Neural progenitor cell (in vitro differentiated cells): Measurements from ENCODE around the gene HSPA12A. TPM values are rescaled to one million over a fixed set of nuclear protein-coding genes. Genes with fewer than 3 reads are reported as not detected.

ENCODE experiments used
- DNase-seq: peaks from one replicate; pipeline ENCODE4 v3.0.0-alpha.2; 2016; ENCODE audit warnings: low spot score
- H2AFZ ChIP-seq: fragments of 200-600 bp; sonication (generic); replicated peaks from 2 replicates; pipeline ENCODE4 v1.6.1; 2016; ENCODE audit warnings: antibody characterized with exemption
- H3F3A ChIP-seq: fragments of 200-600 bp; sonication (generic); 2 replicates; pipeline ENCODE4 v1.6.1; 2016; ENCODE audit warnings: antibody characterized with exemption, low read depth
- H3K27ac ChIP-seq: fragments of 200-600 bp; sonication (generic); 2 replicates; pipeline ENCODE4 v1.5.1; 2016; ENCODE audit warnings: mild to moderate bottlenecking
- H3K27me3 ChIP-seq: fragments of 200-600 bp; sonication (generic); 2 replicates; pipeline ENCODE4 v1.6.1; 2016; ENCODE audit warnings: mild to moderate bottlenecking, moderate library complexity
- H3K36me3 ChIP-seq: fragments of 200-600 bp; sonication (generic); 2 replicates; pipeline ENCODE4 v1.5.1; 2016
- H3K4me1 ChIP-seq: fragments of 200-600 bp; sonication (generic); 2 replicates; pipeline ENCODE4 v1.6.1; 2016; ENCODE audit warnings: mixed run types
- H3K4me2 ChIP-seq: fragments of 200-600 bp; sonication (generic); 2 replicates; pipeline ENCODE4 v1.6.1; 2016
- H3K4me3 ChIP-seq: fragments of 200-600 bp; sonication (generic); 2 replicates; pipeline ENCODE4 v1.5.1; 2016
- H3K79me2 ChIP-seq: fragments of 200-600 bp; sonication (generic); 2 replicates; pipeline ENCODE4 v1.6.1; 2016; ENCODE audit warnings: low read depth
- H3K9ac ChIP-seq: fragments of 200-600 bp; sonication (generic); 2 replicates; pipeline ENCODE4 v1.6.1; 2016
- H3K9me3 ChIP-seq: fragments of 200-600 bp; sonication (generic); 2 replicates; pipeline ENCODE4 v1.5.1; 2016; ENCODE audit warnings: low read depth
- H4K20me1 ChIP-seq: fragments of 200-600 bp; sonication (generic); 2 replicates; pipeline ENCODE4 v1.6.1; 2016; ENCODE audit warnings: low read depth
- H3K27ac Mint-ChIP-seq: 3 replicates; pipeline ENCODE4 v1.8.0; 2021; ENCODE audit warnings: mixed read lengths
- H3K27me3 Mint-ChIP-seq: 2 replicates; pipeline ENCODE4 v1.8.0; 2022; ENCODE audit warnings: low read depth, mild to moderate bottlenecking, inconsistent platforms, moderate library complexity, mixed read lengths; ENCODE audit not compliant: insufficient read depth
- H3K36me3 Mint-ChIP-seq: 3 replicates; pipeline ENCODE4 v1.8.0; 2021; ENCODE audit warnings: mixed read lengths
- H3K4me1 Mint-ChIP-seq: 3 replicates; pipeline ENCODE4 v1.8.0; 2021; ENCODE audit warnings: mixed read lengths
- H3K4me3 Mint-ChIP-seq: 3 replicates; pipeline ENCODE4 v1.8.0; 2021; ENCODE audit warnings: mild to moderate bottlenecking, moderate library complexity, mixed read lengths
- H3K9me3 Mint-ChIP-seq: 3 replicates; pipeline ENCODE4 v1.8.0; 2020; ENCODE audit warnings: mixed read lengths
- CTCF ChIP-seq: fragments of 200-600 bp; sonication (generic); IDR thresholded peaks from 2 replicates; pipeline ENCODE4 v1.5.1; 2017; ENCODE audit warnings: antibody characterized with exemption, mild to moderate bottlenecking
- EZH2 ChIP-seq: fragments of 200-600 bp; sonication (generic); IDR thresholded peaks from 2 replicates; pipeline ENCODE4 v1.6.1; 2017; ENCODE audit warnings: antibody characterized with exemption, mild to moderate bottlenecking, moderate library complexity
- EZH2phosphoT487 ChIP-seq: fragments of 200-600 bp; sonication (generic); IDR thresholded peaks from 2 replicates; pipeline ENCODE4 v1.6.1; 2017; ENCODE audit warnings: antibody characterized with exemption
- total RNA-seq: library from RNA; depleted of rRNA; stranded (reverse); fragments of >200 nt; gene quantifications from 2 replicates; pipeline ENCODE4 v1.2.3, GENCODE V29; 2015; ENCODE audit warnings: low replicate concordance

The HSPA12A gene
- total RNA-seq, 1 donor from 2014 or later: 5.6 TPM

- Mint-ChIP-seq H3K27ac (no peak overlapping the region), H3K27me3 (peaks cover 6% of the 10 kb centered on the region), H3K4me1 (peaks cover 28% of the 10 kb centered on the region), H3K9me3 (no peaks in the 10 kb centered on the region), H3K4me3 (no peak overlapping the region), H3K36me3 (no peaks in the 10 kb centered on the region)
- H3K9me3 ChIP-seq: no peaks in the 10 kb centered on the region
- H3K36me3 ChIP-seq: no peaks in the 10 kb centered on the region
- no peak overlapping the region for H3K4me3 ChIP-seq
- no peak overlapping the region for H2AFZ ChIP-seq
- no peaks in the 10 kb centered on the region for H4K20me1 ChIP-seq
- peaks cover 17% of the 10 kb centered on the region for H3K4me1 ChIP-seq
- no peaks in the 10 kb centered on the region for H3K27me3 ChIP-seq
- no peak overlapping the region for H3K27ac ChIP-seq
- H3K9ac ChIP-seq: no peak overlapping the region
- no peaks in the 10 kb centered on the region for H3K79me2 ChIP-seq
- DNase-seq: no peak
- H3F3A ChIP-seq: peaks cover 15% of the 10 kb centered on the region
- H3K4me2 ChIP-seq: no peak overlapping the region
- TF ChIP-seq EZH2: no peak
These were observed 24.3 kb downstream of the HSPA12A start for GRCh38 chr10:116718058-116718457.

GRCh38 chr10:116716381-116716780 is 26.0 kb downstream of the HSPA12A start:
- H3K9me3 ChIP-seq: no peaks in the 10 kb centered on the region
- H4K20me1 ChIP-seq: no peaks in the 10 kb centered on the region
- H3K79me2 ChIP-seq: no peaks in the 10 kb centered on the region
- no peaks in the 10 kb centered on the region for H3K27me3 ChIP-seq
- H3K4me3 ChIP-seq: no peak overlapping the region
- H3F3A ChIP-seq: peaks cover 11% of the 10 kb centered on the region
- Mint-ChIP-seq H3K4me1 (peaks cover 12% of the 10 kb centered on the region), H3K27me3 (peaks cover 5% of the 10 kb centered on the region), H3K4me3 (no peak overlapping the region), H3K27ac (no peak overlapping the region), H3K36me3 (no peaks in the 10 kb centered on the region), H3K9me3 (no peaks in the 10 kb centered on the region)
- H3K4me1 ChIP-seq: peaks cover 11% of the 10 kb centered on the region
- H2AFZ ChIP-seq: no peak overlapping the region
- TF ChIP-seq CTCF: no peak
- TF ChIP-seq EZH2: no peak
- no peak for TF ChIP-seq EZH2phosphoT487
- no peak overlapping the region for H3K9ac ChIP-seq
- no peak overlapping the region for H3K4me2 ChIP-seq
- DNase-seq: no peak
- no peaks in the 10 kb centered on the region for H3K36me3 ChIP-seq
- no peak overlapping the region for H3K27ac ChIP-seq

- Mint-ChIP-seq H3K27me3 (peaks cover 8% of the 10 kb centered on the region), H3K27ac (no peak overlapping the region), H3K4me1 (peaks cover 7% of the 10 kb centered on the region), H3K9me3 (no peaks in the 10 kb centered on the region), H3K4me3 (no peak overlapping the region), H3K36me3 (no peaks in the 10 kb centered on the region)
- Histone ChIP-seq H3K9ac (no peak overlapping the region), H3K27ac (no peak overlapping the region), H3K9me3 (no peaks in the 10 kb centered on the region), H2AFZ (no peak overlapping the region), H3K79me2 (no peaks in the 10 kb centered on the region), H3K4me3 (no peak overlapping the region), H3K36me3 (no peaks in the 10 kb centered on the region), H3F3A (peaks cover 6% of the 10 kb centered on the region), H3K27me3 (no peaks in the 10 kb centered on the region), H3K4me2 (no peak overlapping the region), H4K20me1 (no peaks in the 10 kb centered on the region), H3K4me1 (peaks cover 7% of the 10 kb centered on the region)
- DNase-seq: no peak
- no peak for TF ChIP-seq CTCF
- no peak for TF ChIP-seq EZH2phosphoT487
- TF ChIP-seq EZH2: no peak
These were observed 26.5 kb downstream of the HSPA12A start for GRCh38 chr10:116715839-116716377.

- Histone ChIP-seq H3K27ac (no peak overlapping the region), H3K4me3 (no peak overlapping the region), H3K79me2 (no peaks in the 10 kb centered on the region), H3K4me1 (peaks cover under 1% of the 10 kb centered on the region), H3K27me3 (no peaks in the 10 kb centered on the region), H3K9me3 (no peaks in the 10 kb centered on the region), H2AFZ (no peak overlapping the region), H3K36me3 (no peaks in the 10 kb centered on the region), H3K4me2 (no peak overlapping the region), H3F3A (peaks cover under 1% of the 10 kb centered on the region), H3K9ac (no peak overlapping the region), H4K20me1 (no peaks in the 10 kb centered on the region)
- H3K27ac Mint-ChIP-seq: no peak overlapping the region
- no peak overlapping the region for H3K4me3 Mint-ChIP-seq
- peaks cover 1% of the 10 kb centered on the region for H3K4me1 Mint-ChIP-seq
- DNase-seq: no peak
- peaks cover 8% of the 10 kb centered on the region for H3K27me3 Mint-ChIP-seq
- H3K9me3 Mint-ChIP-seq: no peaks in the 10 kb centered on the region
- TF ChIP-seq EZH2 (no peak), EZH2phosphoT487 (no peak), CTCF (no peak)
- no peaks in the 10 kb centered on the region for H3K36me3 Mint-ChIP-seq
These were observed 27.0 kb downstream of the HSPA12A start for GRCh38 chr10:116715341-116715740.
